Osteocyte (in vitro differentiated cells): ENCODE measurements around the gene EFCAB6. TPM values are rescaled to one million over a fixed set of nuclear protein-coding genes. Genes with fewer than 3 reads are reported as not detected.

ENCODE experiments used
- DNase-seq: peaks from one replicate; pipeline ENCODE4 v3.0.0; 2021; ENCODE audit warnings: mixed read lengths; ENCODE audit not compliant: unreplicated experiment; ENCODE audit errors: extremely low spot score
- H3K27ac Mint-ChIP-seq: one replicate; pipeline ENCODE4 v1.8.0; 2021; ENCODE audit warnings: mild to moderate bottlenecking, mixed read lengths; ENCODE audit not compliant: unreplicated experiment
- H3K27me3 Mint-ChIP-seq: one replicate; pipeline ENCODE4 v1.8.0; 2021; ENCODE audit warnings: mixed read lengths; ENCODE audit not compliant: unreplicated experiment
- H3K36me3 Mint-ChIP-seq: one replicate; pipeline ENCODE4 v1.8.0; 2021; ENCODE audit warnings: mixed read lengths; ENCODE audit not compliant: unreplicated experiment
- H3K4me1 Mint-ChIP-seq: one replicate; pipeline ENCODE4 v1.8.0; 2021; ENCODE audit warnings: mixed read lengths; ENCODE audit not compliant: unreplicated experiment
- H3K4me3 Mint-ChIP-seq: one replicate; pipeline ENCODE4 v1.8.0; 2021; ENCODE audit warnings: mild to moderate bottlenecking, moderate library complexity, mixed read lengths; ENCODE audit not compliant: unreplicated experiment
- H3K9me3 Mint-ChIP-seq: one replicate; pipeline ENCODE4 v1.8.0; 2021; ENCODE audit warnings: mixed read lengths; ENCODE audit not compliant: unreplicated experiment
- total RNA-seq: library from RNA; stranded (reverse); gene quantifications from 2 replicates; pipeline ENCODE4 v1.2.1, GENCODE V29; 2021
- TF ChIP-seq, protein P1 (sequence below): fragments of 200-600 bp; sonication (generic); IDR thresholded peaks from 2 replicates; pipeline ENCODE4 v1.5.0; 2021; ENCODE audit warnings: antibody characterized with exemption, mild to moderate bottlenecking, moderate library complexity

The EFCAB6 gene
- total RNA-seq, 1 donor from 2014 or later, result 1.4 TPM

DNA sequence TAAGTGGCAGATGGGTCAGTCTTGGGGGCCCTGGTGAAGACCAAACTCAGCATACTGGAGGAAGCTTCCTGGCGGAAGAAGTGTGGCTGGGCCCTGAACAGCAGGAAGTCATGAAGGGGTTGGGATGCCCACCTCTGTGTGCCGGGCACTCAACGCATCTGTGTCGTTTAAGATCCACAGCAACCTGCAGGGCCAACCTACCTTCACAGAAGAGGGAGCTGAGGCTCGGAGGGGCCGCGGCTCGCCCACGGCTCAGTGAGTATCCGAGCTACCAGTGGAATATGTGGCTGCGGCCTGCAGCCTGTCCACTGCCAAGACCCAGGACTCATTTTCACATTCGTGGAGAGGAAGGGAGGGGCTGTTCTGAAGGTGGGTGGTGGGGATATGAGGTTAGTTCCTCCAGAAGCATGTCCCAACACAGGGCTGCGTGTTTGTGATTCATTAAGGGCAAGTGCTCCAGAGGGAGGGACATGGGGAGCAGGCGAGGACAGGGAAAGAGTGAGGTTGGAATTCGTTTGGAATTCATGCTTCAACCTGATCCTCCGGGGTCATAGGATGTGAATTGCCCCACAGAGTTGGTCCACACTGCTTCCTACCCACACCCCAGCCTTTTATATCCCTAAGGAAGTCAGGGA is 300.7 kb downstream of the EFCAB6 start:
- H3K27me3 Mint-ChIP-seq, result no peaks in the 10 kb centered on the region
- TF ChIP-seq, protein P1, sequence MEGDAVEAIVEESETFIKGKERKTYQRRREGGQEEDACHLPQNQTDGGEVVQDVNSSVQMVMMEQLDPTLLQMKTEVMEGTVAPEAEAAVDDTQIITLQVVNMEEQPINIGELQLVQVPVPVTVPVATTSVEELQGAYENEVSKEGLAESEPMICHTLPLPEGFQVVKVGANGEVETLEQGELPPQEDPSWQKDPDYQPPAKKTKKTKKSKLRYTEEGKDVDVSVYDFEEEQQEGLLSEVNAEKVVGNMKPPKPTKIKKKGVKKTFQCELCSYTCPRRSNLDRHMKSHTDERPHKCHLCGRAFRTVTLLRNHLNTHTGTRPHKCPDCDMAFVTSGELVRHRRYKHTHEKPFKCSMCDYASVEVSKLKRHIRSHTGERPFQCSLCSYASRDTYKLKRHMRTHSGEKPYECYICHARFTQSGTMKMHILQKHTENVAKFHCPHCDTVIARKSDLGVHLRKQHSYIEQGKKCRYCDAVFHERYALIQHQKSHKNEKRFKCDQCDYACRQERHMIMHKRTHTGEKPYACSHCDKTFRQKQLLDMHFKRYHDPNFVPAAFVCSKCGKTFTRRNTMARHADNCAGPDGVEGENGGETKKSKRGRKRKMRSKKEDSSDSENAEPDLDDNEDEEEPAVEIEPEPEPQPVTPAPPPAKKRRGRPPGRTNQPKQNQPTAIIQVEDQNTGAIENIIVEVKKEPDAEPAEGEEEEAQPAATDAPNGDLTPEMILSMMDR, result no peak
- H3K4me3 Mint-ChIP-seq, result no peak overlapping the region
- no peak overlapping the region for H3K27ac Mint-ChIP-seq
- no peak for DNase-seq
- H3K9me3 Mint-ChIP-seq, result no peaks in the 10 kb centered on the region
- H3K4me1 Mint-ChIP-seq, result no peaks in the 10 kb centered on the region
- no peaks in the 10 kb centered on the region for H3K36me3 Mint-ChIP-seq

GRCh38 chr22:43510281-43511070 is 301.6 kb downstream of the EFCAB6 start:
- H3K27me3 Mint-ChIP-seq, result no peaks in the 10 kb centered on the region

DNA sequence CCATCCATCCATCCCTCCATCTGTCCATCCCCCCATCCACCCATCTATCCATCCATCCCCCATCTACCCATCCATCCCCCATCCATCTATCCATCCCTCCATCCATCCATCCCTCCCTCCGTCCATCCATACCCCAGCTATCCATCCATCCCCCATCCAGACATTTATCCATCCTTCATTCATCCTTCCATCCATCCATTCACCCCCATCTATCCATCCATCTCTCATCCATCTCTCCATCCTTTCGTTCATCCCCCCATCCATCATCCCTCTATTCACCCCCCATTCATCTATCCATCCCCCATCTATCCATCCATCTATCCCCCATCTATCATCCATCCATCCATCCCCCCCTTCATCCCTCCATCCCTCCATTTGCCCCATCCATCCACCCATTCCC is 302.8 kb downstream of the EFCAB6 start:
- no peaks in the 10 kb centered on the region for H3K27me3 Mint-ChIP-seq
- H3K4me1 Mint-ChIP-seq, result no peaks in the 10 kb centered on the region
- no peak overlapping the region for H3K4me3 Mint-ChIP-seq
- DNase-seq, result no peak
- no peaks in the 10 kb centered on the region for H3K36me3 Mint-ChIP-seq
- H3K27ac Mint-ChIP-seq, result no peak overlapping the region
- TF ChIP-seq, protein P1, result no peak
- no peaks in the 10 kb centered on the region for H3K9me3 Mint-ChIP-seq

More at GRCh38 chr22:43510281-43511070, 301.6 kb downstream of the EFCAB6 start:
- DNase-seq, result no peak
- no peaks in the 10 kb centered on the region for H3K36me3 Mint-ChIP-seq
- H3K4me1 Mint-ChIP-seq, result no peaks in the 10 kb centered on the region
- no peak overlapping the region for H3K4me3 Mint-ChIP-seq
- no peaks in the 10 kb centered on the region for H3K9me3 Mint-ChIP-seq
- TF ChIP-seq, protein P1, result no peak
- no peak overlapping the region for H3K27ac Mint-ChIP-seq

GRCh38 chr22:43508489-43508888 is 303.6 kb downstream of the EFCAB6 start:
- Mint-ChIP-seq H3K4me3 (no peak overlapping the region), H3K4me1 (no peaks in the 10 kb centered on the region), H3K9me3 (no peaks in the 10 kb centered on the region), H3K27ac (no peak overlapping the region), H3K27me3 (no peaks in the 10 kb centered on the region), H3K36me3 (no peaks in the 10 kb centered on the region)
- TF ChIP-seq, protein P1, result no peak
- DNase-seq, result no peak

GRCh38 chr22:43507235-43507634 is 304.9 kb downstream of the EFCAB6 start:
- Mint-ChIP-seq H3K36me3 (no peaks in the 10 kb centered on the region), H3K4me3 (no peak overlapping the region), H3K27me3 (no peaks in the 10 kb centered on the region), H3K4me1 (no peaks in the 10 kb centered on the region), H3K9me3 (no peaks in the 10 kb centered on the region), H3K27ac (no peak overlapping the region)
- DNase-seq, result no peak
- TF ChIP-seq, protein P1, result no peak
